Uterus (tissue), 2 donors: Measurements from ENCODE around the gene PCED1A.

Experiments used
- POLR2A ChIP-seq, 2 donors: fragments of 450-650 bp; IDR thresholded peaks; one replicate each; pipeline ENCODE4 v1.6.1; 2016; ENCODE audit warnings: antibody characterized with exemption in 2 of 2, mild to moderate bottlenecking in 1 of 2, moderate library complexity in 1 of 2
- TF ChIP-seq, protein P1 (sequence below), 4 experiments: fragments of 200-600 bp in 2 of 4; fragments of 450-650 bp in 2 of 4; sonication (generic) in 2 of 4; IDR thresholded peaks; one replicate each; pipeline ENCODE4 v1.5.1; 2016 to 2019; ENCODE audit warnings: antibody characterized with exemption in 4 of 4, mild to moderate bottlenecking in 2 of 4, moderate library complexity in 1 of 4

GRCh38 chr20:2814587-2815051 lies 25.8 kb downstream of the PCED1A start, which contains the start of gene C20orf141:
- no peak for TF ChIP-seq POLR2A (IDR thresholded peaks at IDR 0.05)
- TF ChIP-seq, protein P1, sequence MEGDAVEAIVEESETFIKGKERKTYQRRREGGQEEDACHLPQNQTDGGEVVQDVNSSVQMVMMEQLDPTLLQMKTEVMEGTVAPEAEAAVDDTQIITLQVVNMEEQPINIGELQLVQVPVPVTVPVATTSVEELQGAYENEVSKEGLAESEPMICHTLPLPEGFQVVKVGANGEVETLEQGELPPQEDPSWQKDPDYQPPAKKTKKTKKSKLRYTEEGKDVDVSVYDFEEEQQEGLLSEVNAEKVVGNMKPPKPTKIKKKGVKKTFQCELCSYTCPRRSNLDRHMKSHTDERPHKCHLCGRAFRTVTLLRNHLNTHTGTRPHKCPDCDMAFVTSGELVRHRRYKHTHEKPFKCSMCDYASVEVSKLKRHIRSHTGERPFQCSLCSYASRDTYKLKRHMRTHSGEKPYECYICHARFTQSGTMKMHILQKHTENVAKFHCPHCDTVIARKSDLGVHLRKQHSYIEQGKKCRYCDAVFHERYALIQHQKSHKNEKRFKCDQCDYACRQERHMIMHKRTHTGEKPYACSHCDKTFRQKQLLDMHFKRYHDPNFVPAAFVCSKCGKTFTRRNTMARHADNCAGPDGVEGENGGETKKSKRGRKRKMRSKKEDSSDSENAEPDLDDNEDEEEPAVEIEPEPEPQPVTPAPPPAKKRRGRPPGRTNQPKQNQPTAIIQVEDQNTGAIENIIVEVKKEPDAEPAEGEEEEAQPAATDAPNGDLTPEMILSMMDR (IDR thresholded peaks at IDR 0.05) = no peak
